GM04504 (cell line): ENCODE data around the gene RAP1GAP.
"Not testable (repeated sequence)": the region's sequence is repeated elsewhere in the genome, so short reads cannot be mapped to it uniquely, and the experiment has no call there.

Experiments
- DNase-seq: peaks from one replicate; pipeline ENCODE4 v3.0.0-alpha.2; 2012; ENCODE audit warnings: low read depth

Gene RAP1GAP

GRCh38 chr1:21677168-21677567, 8.0 kb upstream of the RAP1GAP start:
- DNase-seq: no peak

GRCh38 chr1:21674957-21675356, 5.8 kb upstream of the RAP1GAP start:
- no peak for DNase-seq

GRCh38 chr1:21673853-21674252, 4.7 kb upstream of the RAP1GAP start:
- DNase-seq: not testable (repeated sequence)

- DNase-seq: no peak
Observed at GRCh38 chr1:21673277-21673780, 4.2 kb upstream of the RAP1GAP start.

- DNase-seq: no peak
Observed at GRCh38 chr1:21672478-21673276, 3.5 kb upstream of the RAP1GAP start.

GRCh38 chr1:21671915-21672314, 2.8 kb upstream of the RAP1GAP start:
- no peak for DNase-seq

GRCh38 chr1:21670956-21671902, 2.1 kb upstream of the RAP1GAP start:
- DNase-seq: no peak

GRCh38 chr1:21670059-21670881, 1.1 kb upstream of the RAP1GAP start:
- DNase-seq: no peak

GRCh38 chr1:21668951-21669257, 253 bp downstream of the RAP1GAP start:
- DNase-seq: no peak

GRCh38 chr1:21668232-21668950, 766 bp downstream of the RAP1GAP start:
- no peak for DNase-seq

GRCh38 chr1:21667348-21668231, 1.6 kb downstream of the RAP1GAP start:
- DNase-seq: no peak

GRCh38 chr1:21666576-21667320, 2.4 kb downstream of the RAP1GAP start:
- no peak for DNase-seq

GRCh38 chr1:21665711-21666575, 3.2 kb downstream of the RAP1GAP start:
- DNase-seq: no peak

GRCh38 chr1:21664806-21665588, 4.2 kb downstream of the RAP1GAP start:
- no peak for DNase-seq

GRCh38 chr1:21663951-21664805, 5.0 kb downstream of the RAP1GAP start:
- DNase-seq: no peak

- DNase-seq: no peak
Observed at GRCh38 chr1:21663248-21663950, 5.8 kb downstream of the RAP1GAP start.
